NCI-H1048 (cell line): ENCODE results near the gene ATG7.
"Not testable (repeated sequence)": the region's sequence is repeated elsewhere in the genome, so short reads cannot be mapped to it uniquely, and the experiment has no call there.

Experiments
- DNase-seq: peaks from one replicate; lab custom pipeline; 2025; lab: John Stamatoyannopoulos, UW

The ATG7 gene

DNA sequence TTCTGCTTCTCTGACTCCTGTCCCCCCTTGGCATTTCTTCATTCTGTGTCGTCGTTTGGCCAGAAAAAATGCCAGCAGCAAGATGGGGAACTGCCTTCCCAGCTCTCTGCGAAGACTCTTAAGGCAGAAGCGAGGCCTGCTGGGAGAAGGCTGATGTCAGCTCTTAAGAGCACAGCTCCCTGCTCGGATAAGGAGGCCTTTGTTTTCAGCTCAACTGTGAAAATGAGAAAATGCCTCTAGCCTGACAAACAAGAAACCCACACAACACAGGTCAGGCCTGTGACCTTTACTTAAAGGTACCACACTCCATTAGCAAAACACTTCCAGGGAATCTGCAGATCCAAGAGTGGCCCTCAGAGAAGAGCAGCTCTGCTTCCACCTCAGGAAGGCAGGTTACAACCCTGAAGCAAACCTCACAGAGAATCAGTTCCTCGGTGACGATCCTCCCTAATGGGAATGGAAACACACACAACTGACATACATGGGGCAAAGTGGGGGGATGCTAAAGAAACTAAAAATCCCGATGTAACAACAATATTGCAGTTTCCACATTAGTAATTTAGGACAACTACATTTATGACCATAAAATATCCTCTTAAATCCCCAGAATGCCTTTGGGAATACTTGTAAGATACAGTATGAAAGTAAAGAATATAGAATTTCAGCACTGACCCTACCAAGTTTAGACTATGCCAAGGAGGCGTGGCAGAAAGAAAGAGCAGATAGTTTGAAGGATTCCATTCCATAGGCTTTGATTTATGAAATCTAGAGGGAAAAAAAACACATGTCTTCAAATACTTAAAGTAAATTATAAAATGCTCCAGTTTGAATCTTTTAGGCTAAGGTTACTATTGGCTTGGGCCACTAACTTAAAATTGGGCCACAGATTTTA is 319.4 kb downstream of the ATG7 start:
- peak; percentile 59 for DNase-seq

DNA sequence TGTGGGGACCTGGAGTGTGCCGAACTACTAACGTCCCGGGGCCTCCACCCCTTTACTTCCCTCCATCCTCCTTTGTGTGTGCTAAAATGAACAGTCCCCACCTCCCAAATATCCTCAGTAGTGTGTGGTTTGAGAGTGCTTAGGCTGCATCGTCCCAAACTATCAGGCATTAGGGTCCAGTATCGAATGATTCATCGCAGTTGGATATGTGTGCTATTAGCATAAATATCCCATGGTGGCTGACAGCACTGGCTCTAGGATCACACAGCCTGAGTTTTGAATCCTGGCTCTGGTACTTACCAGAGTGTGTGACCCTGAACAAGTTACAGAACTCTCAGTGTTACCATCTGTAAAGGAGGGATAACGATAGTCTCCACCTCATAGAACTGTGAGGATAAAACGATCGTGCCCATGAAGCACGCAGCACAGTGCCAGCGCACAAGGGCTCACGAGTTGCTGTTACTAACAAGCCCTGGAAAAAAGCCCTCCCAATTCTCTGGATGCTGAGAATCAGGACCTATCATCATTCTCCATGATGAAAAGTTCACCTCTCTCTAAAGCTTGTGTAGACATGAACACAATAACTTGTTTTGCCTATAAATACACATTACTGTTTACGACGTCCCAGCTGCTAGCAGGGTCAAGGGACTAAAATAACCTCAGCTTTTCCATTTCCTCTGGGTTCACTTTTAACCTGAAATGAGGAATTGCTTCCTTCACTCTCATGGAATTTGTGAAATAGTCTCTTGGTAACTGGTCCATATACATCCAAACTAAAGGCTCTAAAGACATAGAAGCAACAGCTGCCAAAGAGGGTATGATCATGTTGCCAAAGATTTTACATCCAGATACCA is 320.5 kb downstream of the ATG7 start:
- DNase-seq = no peak

DNA sequence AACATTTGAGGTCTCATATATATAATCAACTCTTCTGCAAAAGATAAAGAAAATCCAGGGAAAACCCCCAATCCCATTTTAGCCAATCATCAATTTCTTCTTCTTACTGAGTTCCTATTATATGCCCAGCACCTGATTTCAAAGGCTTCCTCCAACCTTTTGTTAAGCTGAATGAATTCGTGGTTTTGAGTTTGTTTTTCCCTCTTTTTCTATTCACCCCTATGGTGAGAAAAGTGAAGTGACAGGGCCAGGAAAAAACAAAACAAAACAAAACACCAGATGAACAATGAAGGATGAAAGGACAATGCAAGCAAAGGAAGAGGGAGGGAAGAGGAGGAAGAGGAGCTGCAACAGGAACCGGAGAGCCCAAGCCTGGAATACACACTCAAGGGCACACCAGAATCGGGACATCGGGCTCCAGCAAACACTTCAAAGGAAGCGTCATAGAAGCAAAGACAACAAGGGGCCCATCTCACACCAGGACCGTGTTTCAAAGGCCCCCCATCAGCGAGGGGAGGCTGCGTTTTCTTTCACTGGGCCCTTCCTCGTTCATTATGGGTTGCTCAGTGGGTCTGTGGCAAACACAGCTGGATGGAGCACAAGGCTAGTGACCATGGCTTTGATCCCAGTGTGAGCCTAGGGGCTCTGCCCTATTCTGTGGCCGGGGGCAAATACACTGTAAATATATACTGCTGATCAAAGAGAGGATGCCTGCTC is 321.3 kb downstream of the ATG7 start:
- DNase-seq = no peak

DNA sequence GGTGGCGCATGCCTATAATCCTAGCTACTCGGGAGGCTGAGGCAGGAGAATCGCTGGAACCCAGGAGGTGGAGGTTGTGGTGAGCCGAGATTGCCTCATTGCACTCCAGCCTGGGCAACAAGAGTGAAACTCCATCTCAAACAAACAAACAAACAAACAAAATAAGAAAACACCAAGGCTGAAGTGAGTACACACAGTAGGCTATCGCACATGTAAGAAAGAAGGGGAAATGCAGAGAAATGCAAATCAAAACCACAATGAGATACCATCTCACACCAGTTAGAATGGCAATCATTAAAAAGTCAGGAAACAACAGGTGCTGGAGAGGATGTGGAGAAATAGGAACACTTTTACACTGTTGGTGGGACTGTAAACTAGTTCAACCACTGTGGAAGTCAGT is 322.8 kb downstream of the ATG7 start:
- not testable (repeated sequence) for DNase-seq

DNA sequence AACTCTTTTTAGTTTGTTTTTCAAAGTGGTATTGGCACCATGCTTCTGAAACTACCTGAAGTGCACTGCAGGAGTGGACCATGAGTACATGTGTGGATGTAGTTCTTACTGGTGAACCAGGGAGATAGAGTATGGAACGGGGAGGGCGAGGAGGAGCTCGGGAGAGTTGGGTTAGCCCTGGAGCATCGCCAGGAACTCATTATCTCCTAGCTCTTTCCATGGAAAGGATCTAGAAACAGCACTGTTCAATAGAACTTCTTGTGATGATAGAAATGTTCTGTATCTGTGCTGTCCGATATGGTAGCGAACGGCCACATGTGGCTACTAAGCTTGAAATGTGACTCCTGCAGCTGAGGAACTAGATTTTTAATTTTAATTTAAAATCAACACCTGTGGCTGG is 324.2 kb downstream of the ATG7 start:
- DNase-seq = no peak

DNA sequence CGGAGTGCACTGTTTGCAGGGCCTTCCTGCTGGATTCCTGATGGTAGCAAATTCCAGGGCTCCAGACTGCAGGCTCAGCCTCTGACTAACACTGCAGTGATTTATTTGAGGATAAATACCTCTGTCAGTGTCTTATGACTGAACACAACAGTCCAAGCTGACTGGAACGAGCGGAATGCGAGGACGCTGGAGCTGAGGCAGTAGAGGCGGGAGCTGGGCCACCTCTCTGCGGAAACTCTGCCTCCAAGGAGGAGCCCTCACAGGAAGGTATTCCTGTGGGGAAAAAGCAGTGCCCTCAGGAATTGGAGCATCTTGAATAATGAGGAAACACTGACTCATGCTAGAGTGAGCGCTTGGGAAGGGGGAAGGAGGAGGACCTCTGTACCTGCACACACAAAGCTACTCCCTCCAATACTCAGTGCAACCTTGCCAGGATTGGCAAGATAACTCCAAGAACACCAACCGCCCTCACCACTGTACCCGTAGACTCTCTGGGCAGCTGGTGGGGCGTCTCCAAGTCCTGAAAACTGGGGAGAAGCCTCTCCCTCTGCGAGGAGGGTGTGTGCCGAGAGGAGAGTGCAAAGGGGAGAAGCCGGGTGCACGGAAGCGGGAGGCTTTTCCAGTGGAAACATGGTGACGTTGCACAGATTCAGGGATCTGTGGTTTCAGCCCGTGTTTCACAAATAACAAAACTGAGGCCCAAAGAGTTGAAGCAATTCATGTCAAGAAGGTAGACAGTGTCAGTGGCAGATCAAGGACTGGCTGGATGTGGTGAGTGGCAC is 328.5 kb downstream of the ATG7 start:
- no peak for DNase-seq

DNA sequence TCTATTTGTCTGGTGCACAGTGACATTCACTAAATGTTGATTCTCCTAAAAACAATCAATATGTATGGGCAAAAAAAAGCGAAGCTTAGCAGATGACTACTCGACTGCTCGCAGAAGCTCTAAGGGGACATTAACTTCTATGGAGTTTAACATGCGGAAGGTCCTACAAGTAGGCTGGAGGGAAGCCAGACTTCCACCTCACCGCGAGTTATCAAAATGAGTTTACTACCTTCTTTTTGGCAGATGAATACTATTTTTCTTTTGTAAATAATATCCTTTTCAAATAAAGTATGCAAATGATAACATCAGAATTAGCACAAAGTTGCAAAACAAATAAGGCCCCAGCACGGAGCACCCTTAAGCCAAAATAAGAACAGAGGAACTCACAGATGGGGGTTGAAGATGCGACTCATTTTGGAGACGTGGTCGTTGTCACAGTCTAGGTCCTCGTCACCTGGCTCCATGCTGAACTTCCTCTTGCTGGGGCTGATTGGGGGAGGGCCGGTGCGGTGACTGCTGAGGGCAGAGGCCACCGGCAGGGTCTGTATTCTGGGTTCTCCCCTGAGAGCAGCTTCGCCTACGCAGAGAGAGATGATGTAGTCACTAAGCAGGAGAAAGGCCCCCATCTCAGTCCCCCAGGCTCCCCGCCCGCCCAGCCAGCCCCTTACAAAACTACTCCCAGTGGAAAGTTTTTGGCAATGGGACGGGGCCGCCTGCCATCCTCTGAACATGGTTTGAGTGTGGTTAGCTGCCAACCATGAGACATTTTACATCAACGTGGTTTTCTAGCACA is 329.4 kb downstream of the ATG7 start:
- DNase-seq = no peak

DNA sequence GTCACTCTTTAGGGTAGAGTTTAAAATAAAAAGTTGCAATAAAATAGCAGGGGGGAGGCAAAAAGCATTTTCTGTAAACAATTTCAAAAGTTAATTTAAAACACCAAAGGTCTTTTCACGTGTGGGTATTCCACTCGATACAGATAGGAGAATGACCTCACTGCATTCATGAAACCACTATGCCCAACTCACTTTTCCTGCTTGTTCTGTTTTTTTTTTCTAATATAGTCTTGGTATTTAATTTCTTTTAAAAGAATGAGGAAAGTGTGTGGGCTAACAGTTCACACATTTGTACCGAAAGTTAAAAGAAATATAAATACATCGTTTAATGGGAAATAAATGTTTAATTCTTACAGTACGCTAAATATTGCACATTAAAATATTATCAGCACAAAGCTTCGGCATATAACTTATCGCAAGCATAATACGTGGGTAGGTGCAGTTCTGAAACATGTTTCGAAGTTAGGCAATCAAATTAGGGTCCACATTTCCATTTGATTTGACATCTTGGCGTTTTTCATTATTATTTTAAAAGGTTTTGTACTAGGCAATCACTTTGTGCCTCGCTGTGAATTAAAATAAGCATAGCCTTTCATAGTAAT is 330.1 kb downstream of the ATG7 start:
- DNase-seq = no peak

DNA sequence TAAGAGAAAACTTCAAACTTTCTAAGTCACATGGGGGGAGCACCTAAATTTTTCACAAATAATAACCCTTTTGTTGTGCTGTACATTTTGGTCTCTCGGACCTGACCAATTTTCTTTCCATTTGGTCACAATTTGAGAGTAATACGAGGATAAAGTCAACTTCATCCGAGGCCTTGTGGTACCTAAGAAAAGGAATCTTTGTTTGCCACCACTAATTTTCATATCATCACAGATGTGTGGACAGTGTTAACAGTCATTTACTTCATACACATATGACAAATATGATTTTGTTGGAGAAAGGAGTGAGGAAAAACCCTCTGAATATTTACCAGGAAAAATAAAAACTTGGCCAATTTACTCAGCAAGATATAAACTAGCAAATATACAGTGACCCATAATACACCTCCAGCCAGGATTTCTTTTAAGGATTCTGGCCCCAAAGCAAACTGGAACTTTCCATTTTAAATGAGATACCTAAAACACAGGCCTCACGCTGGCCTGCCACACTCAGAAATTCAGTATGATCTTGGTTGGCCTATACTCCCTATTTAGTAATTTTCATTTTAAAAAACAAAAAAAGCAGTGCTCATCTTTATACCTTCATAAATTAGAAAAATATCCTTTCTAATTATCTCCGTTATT is 330.8 kb downstream of the ATG7 start:
- no peak for DNase-seq

DNA sequence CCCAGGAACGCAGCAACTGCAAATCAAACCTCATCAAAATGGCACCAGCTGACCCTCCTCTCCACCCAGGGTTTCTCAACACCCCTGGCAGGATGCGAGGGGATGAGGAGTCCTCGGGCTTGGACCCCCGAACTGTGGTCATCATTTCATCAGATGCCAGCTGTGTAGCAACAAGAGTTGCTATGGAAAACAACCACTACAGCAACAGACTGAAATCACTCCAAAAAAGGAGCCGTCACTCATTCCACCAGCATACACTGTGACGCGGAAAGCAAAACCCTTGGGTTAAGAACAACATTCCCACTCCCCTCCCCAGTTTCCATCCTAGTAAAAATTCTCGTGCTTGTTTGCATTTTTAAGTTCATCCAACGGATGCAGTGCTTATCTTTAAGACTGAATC is 331.4 kb downstream of the ATG7 start:
- no peak for DNase-seq

DNA sequence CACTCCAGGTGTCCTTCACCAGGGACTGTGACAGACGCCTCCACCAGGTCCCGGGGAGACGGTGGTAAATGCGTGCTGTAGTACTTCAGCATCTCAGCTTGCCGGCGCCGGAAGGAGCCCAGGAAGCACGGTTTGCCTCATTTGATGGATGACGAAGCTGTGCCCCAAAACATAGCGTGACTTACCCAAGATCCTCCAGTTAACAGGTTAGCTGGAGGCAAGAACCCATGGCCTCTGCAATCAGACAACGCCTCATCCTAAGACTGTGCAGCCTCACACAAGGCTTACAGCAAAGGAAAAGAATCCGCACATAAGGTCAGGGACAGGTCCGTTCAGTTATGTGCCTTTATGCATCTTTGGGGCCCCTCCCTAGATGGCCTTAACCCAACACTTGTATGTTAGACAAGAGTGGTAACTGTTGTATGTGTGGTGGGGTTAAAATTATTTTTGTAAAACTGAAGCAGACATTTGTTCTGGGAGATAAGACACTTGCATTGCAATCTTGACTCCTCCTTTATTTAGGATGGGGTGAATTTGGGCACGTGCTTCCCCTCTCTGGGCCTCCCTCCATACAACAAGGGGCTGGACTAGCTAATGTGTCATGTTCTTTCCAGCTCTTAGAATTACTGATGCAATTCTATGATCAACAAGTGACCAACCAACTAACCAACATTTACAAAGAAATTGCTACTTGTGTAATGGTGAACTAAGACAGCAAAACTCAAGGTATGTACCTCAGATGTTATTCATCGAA is 332.1 kb downstream of the ATG7 start:
- no peak for DNase-seq

DNA sequence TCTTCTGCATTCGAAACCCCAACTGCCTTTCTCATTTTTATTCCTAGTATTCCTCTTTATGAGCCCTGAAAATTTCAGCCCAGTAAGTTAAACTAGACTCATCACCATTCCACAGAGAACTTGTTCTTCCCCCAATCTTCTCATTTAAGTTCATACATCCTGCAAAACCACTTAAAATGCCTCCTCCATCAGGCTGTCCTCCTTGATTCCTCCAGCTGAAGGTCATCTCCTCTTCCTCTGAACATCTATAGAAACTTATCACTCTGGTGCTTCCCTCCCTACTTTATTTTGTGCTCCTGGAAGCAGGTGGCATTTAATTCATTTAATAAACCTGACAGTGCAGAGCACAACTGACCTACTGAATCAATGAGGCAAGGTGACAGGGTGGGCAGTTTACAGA is 333.2 kb downstream of the ATG7 start:
- no peak for DNase-seq

DNA sequence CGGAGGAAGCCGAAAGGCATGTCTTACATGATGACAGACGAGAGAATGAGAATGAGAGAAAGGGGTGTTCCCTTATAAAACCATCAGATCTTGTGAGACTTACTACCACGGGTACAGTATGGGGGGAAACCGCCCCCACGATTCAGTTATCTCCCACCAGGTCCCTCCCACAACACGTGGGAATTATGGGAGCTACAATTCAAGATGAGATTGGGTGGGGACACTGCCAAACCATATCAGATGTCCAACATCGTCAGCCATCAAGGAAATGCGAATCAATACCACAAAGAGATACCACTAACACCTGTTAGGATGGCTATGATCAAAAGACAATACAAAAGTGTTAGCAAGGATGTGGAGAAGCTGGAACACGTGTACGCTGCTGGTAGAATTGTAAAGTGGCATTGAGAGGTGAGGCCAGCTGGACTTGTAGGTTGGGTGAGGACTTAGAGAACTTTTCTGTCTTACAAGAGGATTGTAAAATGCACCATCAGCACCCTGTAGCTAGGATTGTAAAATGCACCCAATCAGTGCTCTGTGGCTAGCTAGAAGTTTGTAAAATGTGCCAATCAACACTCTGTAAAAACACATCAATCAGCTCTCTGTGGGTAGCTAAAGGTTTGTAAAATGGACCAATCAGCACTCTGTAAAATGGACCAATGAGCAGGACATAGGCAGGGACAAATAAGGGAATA is 334.0 kb downstream of the ATG7 start:
- no peak for DNase-seq

DNA sequence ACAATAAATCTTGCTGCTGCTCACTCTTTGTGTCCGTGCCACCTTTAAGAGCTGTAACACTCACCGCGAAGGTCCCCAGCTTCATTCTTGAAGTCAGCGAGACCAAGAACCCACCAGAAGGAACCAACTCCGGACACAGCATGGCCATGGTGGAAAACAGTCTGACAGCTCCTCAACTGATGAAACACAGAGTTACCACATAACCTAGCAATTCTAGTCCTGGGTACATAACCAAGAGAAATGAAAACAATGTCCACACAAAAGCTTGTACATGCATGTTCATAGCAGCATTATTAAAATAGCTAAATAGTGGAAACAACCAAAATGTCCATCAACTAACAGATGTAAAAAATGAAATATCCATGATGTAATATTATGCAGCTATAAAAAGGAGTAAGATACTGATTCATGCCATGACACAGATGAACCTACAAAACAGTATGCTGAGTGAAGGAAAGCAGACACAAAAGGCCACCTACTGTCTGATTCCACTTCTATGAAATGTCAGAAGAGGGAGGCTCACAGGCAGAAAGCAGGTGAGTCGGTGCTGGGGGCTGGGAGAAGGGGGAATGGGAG is 334.8 kb downstream of the ATG7 start:
- DNase-seq = no peak
